K562 (cell line): ENCODE measurements around the gene RRAS. TPM values are rescaled to one million over a fixed set of nuclear protein-coding genes. Genes with fewer than 3 reads are reported as not detected.

Experiments
- CBFB ChIP-seq: sonication (generic); formaldehyde crosslinking; IDR thresholded peaks from 2 replicates; pipeline ENCODE4 v1.4.0; 2020; ENCODE audit warnings: mild to moderate bottlenecking, missing genetic modification reagents
- CBX5 ChIP-seq: IDR thresholded peaks from 2 replicates; pipeline ENCODE4 v1.6.1; 2014; ENCODE audit warnings: low read depth, borderline replicate concordance
- DMBX1 ChIP-seq: fragments of 250-450 bp; sonication (Bioruptor Pico); IDR thresholded peaks from 2 replicates; pipeline ENCODE4 v1.8.0; 2022; ENCODE audit warnings: inconsistent platforms, mild to moderate bottlenecking, moderate library complexity, borderline replicate concordance
- FOSL1 ChIP-seq: fragments of 200-800 bp; sonication (Bioruptor generic); conservative IDR thresholded peaks from 2 replicates; pipeline ENCODE4 v1.6.1; 2016; ENCODE audit warnings: missing genetic modification characterization, missing compliant biosample characterization
- HDAC8 ChIP-seq: fragments of 450-650 bp; IDR thresholded peaks from 2 replicates; pipeline ENCODE4 v1.6.1; 2016; ENCODE audit warnings: mild to moderate bottlenecking, missing genetic modification characterization, moderate library complexity, missing compliant biosample characterization
- HIVEP1 ChIP-seq: fragments of 250-450 bp; sonication (Bioruptor Pico); IDR thresholded peaks from 2 replicates; pipeline ENCODE4 v1.4.0; 2020; ENCODE audit warnings: mild to moderate bottlenecking
- HNRNPL ChIP-seq: fragments of 200-400 bp; formaldehyde crosslinking; IDR thresholded peaks from 2 replicates; pipeline ENCODE4 v1.6.1; 2017; ENCODE audit warnings: low read depth, mild to moderate bottlenecking, low read length
- HNRNPUL1 ChIP-seq: fragments of 200-400 bp; formaldehyde crosslinking; IDR thresholded peaks from 2 replicates; pipeline ENCODE4 v1.6.1; 2017; ENCODE audit warnings: low read length
- IFI16 ChIP-seq: fragments of 250-450 bp; sonication (Bioruptor Pico); IDR thresholded peaks from 2 replicates; pipeline ENCODE4 v2.1.2; 2022; ENCODE audit warnings: mild to moderate bottlenecking, inconsistent platforms
- MTA2 ChIP-seq: fragments of 450-650 bp; IDR thresholded peaks from 2 replicates; pipeline ENCODE4 v1.6.1; 2016; ENCODE audit warnings: low read depth
- NFRKB ChIP-seq: fragments of 450-650 bp; IDR thresholded peaks from 2 replicates; pipeline ENCODE4 v1.6.1; 2016; ENCODE audit warnings: low read depth
- POU5F1 ChIP-seq: fragments of 150-350 bp; IDR thresholded peaks from 2 replicates; pipeline ENCODE4 v1.6.1; 2014; ENCODE audit warnings: borderline replicate concordance, low read length, low read depth, mild to moderate bottlenecking; ENCODE audit not compliant: partially characterized antibody
- SETDB1 ChIP-seq: IDR thresholded peaks from one replicate; pipeline ENCODE4 v1.6.1; 2012; ENCODE audit warnings: low read length, control low read depth, inconsistent platforms
- SLC30A9 ChIP-seq: fragments of 250-450 bp; sonication (Bioruptor Pico); IDR thresholded peaks from 2 replicates; pipeline ENCODE4 v1.8.0; 2022; ENCODE audit warnings: mild to moderate bottlenecking, moderate library complexity
- ZNF561 ChIP-seq: fragments of 450-650 bp; formaldehyde crosslinking; conservative IDR thresholded peaks from 2 replicates; pipeline ENCODE4 v1.4.0; 2020; ENCODE audit warnings: mild to moderate bottlenecking, moderate library complexity
- polyA plus RNA-seq, 8 experiments: library from polyadenylated mRNA; depleted of rRNA in 4 of 8; stranded (reverse) in 5 of 8; unstranded in 3 of 8; fragments of >200 nt; fragmentation: Nextera tagmentation in 2 of 8; fragmentation: Illumina TruSeq in 1 of 8; extraction: Ambion mirVana in 2 of 8; extraction: Trizol in 1 of 8; gene quantifications; 2 replicates each; pipeline versions ENCODE4 v1.2.1 to v1.2.3, GENCODE V29; 2011 to 2014; ENCODE audit warnings: inconsistent platforms in 1 of 8, missing spikeins in 1 of 8
- total RNA-seq, 7 experiments: library from RNA; depleted of rRNA in 6 of 7; stranded (reverse); fragments of >200 nt in 6 of 7; fragmentation: Illumina TruSeq in 2 of 7; extraction: Trizol in 2 of 7; gene quantifications; 2 replicates each; pipeline versions ENCODE4 v1.2.1 to v1.2.3, GENCODE V29; 2011 to 2021; ENCODE audit warnings: low replicate concordance in 1 of 7
- TF ChIP-seq, protein P1 (sequence below): fragments of 200-800 bp; sonication (Bioruptor generic); IDR thresholded peaks from 2 replicates; pipeline ENCODE4 v1.6.1; 2016; ENCODE audit warnings: missing genetic modification characterization, missing compliant biosample characterization
- TF ChIP-seq, protein P2 (sequence below): sonication (generic); formaldehyde crosslinking; IDR thresholded peaks from 2 replicates; pipeline ENCODE4 v1.8.1; 2022; ENCODE audit warnings: missing genetic modification reagents
- TF ChIP-seq, protein P3 (sequence below): sonication (generic); formaldehyde crosslinking; IDR thresholded peaks from 2 replicates; pipeline ENCODE4 v1.8.0; 2022; ENCODE audit warnings: missing genetic modification reagents, mild to moderate bottlenecking, borderline replicate concordance

The RRAS gene
- total and polyA plus RNA-seq, 9 of the 15 experiments (the other 6 are each of a cell fraction or from before 2014, with no cell fraction given) = 0.70 to 17.3 (median 8.2) TPM

DNA sequence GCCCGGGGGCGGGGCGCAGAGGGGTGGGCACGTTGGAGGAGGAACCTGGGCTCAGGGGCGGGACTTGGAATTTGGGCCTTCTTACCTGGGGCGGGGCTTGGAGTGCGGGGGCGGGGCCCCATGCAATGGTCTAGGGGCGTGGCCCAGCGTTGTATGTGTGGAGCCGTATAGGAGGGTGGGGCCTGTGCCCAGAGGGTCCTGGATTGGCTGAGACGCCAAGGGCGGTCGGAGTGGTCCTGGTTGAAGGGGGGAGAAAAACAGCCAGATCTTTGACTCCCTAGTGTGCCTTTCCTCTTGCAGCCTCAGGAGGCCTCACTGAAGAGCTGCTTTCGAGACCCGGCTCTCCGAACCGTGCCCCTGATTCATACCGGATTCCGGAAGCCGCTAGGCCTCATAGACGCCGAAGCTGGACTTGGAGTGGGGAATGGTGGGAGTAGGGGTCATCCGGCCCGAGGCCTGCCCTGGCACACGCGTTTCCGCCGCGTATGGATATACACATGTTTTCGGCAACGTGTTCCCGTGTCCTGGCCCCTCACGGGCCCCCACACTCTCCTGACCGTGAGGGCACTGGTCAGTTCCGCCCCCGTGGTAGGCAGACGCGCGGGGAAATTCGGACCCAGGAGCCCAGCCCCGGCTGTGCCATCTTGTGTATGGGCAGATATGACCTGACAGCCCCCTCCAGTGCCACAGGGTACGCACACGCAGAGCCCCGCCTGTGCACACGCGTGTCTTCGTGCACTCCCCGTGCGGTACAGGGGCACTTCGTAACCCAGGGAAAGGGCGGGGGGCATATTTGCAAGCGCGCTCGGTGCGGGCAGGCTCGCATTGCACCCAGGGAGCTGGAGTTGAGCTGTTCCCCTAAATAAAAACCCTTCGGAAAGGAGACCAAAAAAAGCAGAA is 49.6 kb downstream of the RRAS start (continued):
- no peak for TF ChIP-seq DMBX1 (CRISPR knock-in tag)
- TF ChIP-seq, protein P1, sequence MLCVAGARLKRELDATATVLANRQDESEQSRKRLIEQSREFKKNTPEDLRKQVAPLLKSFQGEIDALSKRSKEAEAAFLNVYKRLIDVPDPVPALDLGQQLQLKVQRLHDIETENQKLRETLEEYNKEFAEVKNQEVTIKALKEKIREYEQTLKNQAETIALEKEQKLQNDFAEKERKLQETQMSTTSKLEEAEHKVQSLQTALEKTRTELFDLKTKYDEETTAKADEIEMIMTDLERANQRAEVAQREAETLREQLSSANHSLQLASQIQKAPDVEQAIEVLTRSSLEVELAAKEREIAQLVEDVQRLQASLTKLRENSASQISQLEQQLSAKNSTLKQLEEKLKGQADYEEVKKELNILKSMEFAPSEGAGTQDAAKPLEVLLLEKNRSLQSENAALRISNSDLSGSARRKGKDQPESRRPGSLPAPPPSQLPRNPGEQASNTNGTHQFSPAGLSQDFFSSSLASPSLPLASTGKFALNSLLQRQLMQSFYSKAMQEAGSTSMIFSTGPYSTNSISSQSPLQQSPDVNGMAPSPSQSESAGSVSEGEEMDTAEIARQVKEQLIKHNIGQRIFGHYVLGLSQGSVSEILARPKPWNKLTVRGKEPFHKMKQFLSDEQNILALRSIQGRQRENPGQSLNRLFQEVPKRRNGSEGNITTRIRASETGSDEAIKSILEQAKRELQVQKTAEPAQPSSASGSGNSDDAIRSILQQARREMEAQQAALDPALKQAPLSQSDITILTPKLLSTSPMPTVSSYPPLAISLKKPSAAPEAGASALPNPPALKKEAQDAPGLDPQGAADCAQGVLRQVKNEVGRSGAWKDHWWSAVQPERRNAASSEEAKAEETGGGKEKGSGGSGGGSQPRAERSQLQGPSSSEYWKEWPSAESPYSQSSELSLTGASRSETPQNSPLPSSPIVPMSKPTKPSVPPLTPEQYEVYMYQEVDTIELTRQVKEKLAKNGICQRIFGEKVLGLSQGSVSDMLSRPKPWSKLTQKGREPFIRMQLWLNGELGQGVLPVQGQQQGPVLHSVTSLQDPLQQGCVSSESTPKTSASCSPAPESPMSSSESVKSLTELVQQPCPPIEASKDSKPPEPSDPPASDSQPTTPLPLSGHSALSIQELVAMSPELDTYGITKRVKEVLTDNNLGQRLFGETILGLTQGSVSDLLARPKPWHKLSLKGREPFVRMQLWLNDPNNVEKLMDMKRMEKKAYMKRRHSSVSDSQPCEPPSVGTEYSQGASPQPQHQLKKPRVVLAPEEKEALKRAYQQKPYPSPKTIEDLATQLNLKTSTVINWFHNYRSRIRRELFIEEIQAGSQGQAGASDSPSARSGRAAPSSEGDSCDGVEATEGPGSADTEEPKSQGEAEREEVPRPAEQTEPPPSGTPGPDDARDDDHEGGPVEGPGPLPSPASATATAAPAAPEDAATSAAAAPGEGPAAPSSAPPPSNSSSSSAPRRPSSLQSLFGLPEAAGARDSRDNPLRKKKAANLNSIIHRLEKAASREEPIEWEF = no peak
- TF ChIP-seq IFI16 (CRISPR knock-in tag) = no peak
- TF ChIP-seq, protein P2, sequence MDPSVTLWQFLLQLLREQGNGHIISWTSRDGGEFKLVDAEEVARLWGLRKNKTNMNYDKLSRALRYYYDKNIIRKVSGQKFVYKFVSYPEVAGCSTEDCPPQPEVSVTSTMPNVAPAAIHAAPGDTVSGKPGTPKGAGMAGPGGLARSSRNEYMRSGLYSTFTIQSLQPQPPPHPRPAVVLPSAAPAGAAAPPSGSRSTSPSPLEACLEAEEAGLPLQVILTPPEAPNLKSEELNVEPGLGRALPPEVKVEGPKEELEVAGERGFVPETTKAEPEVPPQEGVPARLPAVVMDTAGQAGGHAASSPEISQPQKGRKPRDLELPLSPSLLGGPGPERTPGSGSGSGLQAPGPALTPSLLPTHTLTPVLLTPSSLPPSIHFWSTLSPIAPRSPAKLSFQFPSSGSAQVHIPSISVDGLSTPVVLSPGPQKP (CRISPR knock-in tag) = no peak
- peak; percentile 73; the same call in 1 of the 2 replicates for TF ChIP-seq HNRNPL
- peak; percentile 74; the same call in 1 of the 2 replicates for TF ChIP-seq NFRKB
- TF ChIP-seq CBX5 = no peak; the same call in 1 of the 2 replicates
- TF ChIP-seq HNRNPUL1 = no peak
- TF ChIP-seq HIVEP1 (CRISPR knock-in tag) = no peak
- TF ChIP-seq FOSL1 (tag) = no peak
- no peak for TF ChIP-seq ZNF561
- TF ChIP-seq, protein P3, sequence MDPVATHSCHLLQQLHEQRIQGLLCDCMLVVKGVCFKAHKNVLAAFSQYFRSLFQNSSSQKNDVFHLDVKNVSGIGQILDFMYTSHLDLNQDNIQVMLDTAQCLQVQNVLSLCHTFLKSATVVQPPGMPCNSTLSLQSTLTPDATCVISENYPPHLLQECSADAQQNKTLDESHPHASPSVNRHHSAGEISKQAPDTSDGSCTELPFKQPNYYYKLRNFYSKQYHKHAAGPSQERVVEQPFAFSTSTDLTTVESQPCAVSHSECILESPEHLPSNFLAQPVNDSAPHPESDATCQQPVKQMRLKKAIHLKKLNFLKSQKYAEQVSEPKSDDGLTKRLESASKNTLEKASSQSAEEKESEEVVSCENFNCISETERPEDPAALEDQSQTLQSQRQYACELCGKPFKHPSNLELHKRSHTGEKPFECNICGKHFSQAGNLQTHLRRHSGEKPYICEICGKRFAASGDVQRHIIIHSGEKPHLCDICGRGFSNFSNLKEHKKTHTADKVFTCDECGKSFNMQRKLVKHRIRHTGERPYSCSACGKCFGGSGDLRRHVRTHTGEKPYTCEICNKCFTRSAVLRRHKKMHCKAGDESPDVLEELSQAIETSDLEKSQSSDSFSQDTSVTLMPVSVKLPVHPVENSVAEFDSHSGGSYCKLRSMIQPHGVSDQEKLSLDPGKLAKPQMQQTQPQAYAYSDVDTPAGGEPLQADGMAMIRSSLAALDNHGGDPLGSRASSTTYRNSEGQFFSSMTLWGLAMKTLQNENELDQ = no peak; the same call in 1 of the 2 replicates
- no peak for TF ChIP-seq SLC30A9 (CRISPR knock-in tag)
- TF ChIP-seq MTA2 = no peak
- TF ChIP-seq CBFB (CRISPR knock-in tag) = no peak; the same call in 1 of the 2 replicates
- no peak for TF ChIP-seq SETDB1
- TF ChIP-seq POU5F1 = no peak
- no peak for TF ChIP-seq HDAC8
